ENCODE measurements around the gene SP140.
A peak's percentile ranks its signal among the peaks of the same experiment; 100 is the strongest.

SP140 gene

DNA sequence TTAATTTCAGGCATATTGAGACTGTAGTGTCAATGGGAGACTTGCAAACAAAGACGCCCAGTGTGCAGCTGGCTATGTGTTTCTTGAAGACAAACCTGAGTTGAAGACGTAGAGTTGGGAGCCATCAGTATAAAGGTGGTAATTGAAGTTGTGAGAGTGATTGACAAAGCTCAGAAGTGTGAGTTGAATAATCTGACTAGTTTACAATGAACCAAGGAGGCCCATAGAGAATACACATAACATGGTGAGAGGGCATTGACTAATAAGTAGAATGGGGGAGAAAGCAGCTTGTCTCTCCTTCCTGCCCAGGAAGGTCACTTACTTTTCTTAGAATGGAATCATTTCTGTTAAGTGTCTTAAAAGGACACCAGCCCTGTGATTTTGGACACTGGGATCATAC lies 19.8 kb upstream of the SP140 start:
- Histone ChIP-seq H3K9ac (ENCODE audit: low read length in 5 of 5) (no peak overlapping the region), H3K27ac (ENCODE audit: low read depth, low read length) (no peak overlapping the region), H3K4me3 (ENCODE audit: low read depth in 1 of 5, low read length in 5 of 5) (no peak overlapping the region), H3K36me3 (ENCODE audit: control insufficient read depth in 5 of 5, insufficient read depth in 5 of 5, low read length in 5 of 5) (peaks cover 55 to 83% (median 74%) of the 10 kb centered on the region in 5 donors), H3K4me1 (ENCODE audit: control insufficient read depth in 5 of 5, insufficient read depth in 5 of 5, low read length in 5 of 5) (no peaks in the 10 kb centered on the region), H3K27me3 (ENCODE audit: control insufficient read depth in 5 of 5, insufficient read depth in 4 of 5, low read length in 5 of 5) (no peaks in the 10 kb centered on the region), H3K9me3 (ENCODE audit: control insufficient read depth in 5 of 5, low read length in 5 of 5) (no peaks in the 10 kb centered on the region)

DNA sequence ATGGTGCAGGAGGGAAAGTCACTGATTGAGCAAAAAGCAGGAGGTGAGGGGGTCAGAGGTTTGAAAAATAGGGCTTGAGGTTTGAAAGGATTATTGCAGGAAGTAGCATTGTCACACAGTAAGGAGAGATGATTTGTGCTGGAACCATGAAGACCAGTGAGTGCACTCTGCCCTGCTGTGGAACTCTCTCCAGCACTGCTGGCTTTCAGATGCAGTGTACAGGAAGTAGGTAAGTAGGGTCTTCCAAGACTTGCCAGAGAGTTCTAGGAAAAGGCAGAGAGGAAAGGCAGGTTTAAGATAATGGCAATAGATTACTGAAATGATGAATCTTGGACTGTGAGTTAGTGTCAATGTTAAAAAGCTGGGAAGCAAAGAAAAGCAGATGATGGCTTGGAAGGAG lies 17.0 kb upstream of the SP140 start:
- Histone ChIP-seq H3K36me3 (ENCODE audit: control insufficient read depth in 5 of 5, insufficient read depth in 5 of 5, low read length in 5 of 5) (peaks cover 58 to 91% (median 83%) of the 10 kb centered on the region in 5 donors), H3K4me1 (ENCODE audit: control insufficient read depth in 5 of 5, insufficient read depth in 5 of 5, low read length in 5 of 5) (no peaks in the 10 kb centered on the region), H3K9me3 (ENCODE audit: control insufficient read depth in 5 of 5, low read length in 5 of 5) (no peaks in the 10 kb centered on the region), H3K9ac (ENCODE audit: low read length in 5 of 5) (no peak overlapping the region), H3K4me3 (ENCODE audit: low read depth in 1 of 5, low read length in 5 of 5) (no peak overlapping the region), H3K27ac (ENCODE audit: low read depth, low read length) (no peak overlapping the region), H3K27me3 (ENCODE audit: control insufficient read depth in 5 of 5, insufficient read depth in 4 of 5, low read length in 5 of 5) (no peaks in the 10 kb centered on the region)

DNA sequence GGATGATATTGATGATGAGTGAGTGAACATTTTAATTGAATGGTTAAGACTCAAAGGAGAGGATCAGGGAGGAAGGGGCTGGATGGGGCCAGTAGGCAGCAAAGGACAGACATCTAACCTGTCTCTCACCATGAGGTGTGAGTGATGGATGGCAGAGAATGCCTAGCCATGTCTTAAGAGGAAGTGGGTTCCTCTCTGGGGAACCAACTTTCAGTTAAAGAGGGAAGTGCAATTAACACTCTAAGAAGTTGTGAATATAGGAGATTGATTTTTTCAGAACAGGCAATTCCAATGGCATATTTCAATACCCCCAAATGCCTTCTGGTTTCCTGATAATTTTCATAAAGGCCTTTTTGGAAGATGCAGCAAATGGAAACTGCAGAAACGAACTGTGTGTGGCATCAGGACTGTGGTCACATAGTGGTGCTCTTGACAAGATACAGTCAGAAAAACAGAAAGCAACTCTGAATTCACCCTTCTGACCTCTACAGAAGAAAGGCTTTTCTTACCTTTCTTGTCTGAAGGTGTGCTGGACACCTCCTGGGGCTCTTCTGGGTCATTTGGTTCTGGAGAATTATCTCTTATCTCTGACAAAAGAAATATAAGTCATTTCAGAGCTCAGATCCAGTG lies 16.0 kb upstream of the SP140 start:
- Histone ChIP-seq H3K4me1 (ENCODE audit: control insufficient read depth in 5 of 5, insufficient read depth in 5 of 5, low read length in 5 of 5) (no peaks in the 10 kb centered on the region), H3K9me3 (ENCODE audit: control insufficient read depth in 5 of 5, low read length in 5 of 5) (no peaks in the 10 kb centered on the region), H3K4me3 (ENCODE audit: low read depth in 1 of 5, low read length in 5 of 5) (no peak overlapping the region), H3K27ac (ENCODE audit: low read depth, low read length) (no peak overlapping the region), H3K27me3 (ENCODE audit: control insufficient read depth in 5 of 5, insufficient read depth in 4 of 5, low read length in 5 of 5) (no peaks in the 10 kb centered on the region), H3K36me3 (ENCODE audit: control insufficient read depth in 5 of 5, insufficient read depth in 5 of 5, low read length in 5 of 5) (peaks cover 66 to 94% (median 92%) of the 10 kb centered on the region in 5 donors), H3K9ac (ENCODE audit: low read length in 5 of 5) (no peak overlapping the region)

DNA sequence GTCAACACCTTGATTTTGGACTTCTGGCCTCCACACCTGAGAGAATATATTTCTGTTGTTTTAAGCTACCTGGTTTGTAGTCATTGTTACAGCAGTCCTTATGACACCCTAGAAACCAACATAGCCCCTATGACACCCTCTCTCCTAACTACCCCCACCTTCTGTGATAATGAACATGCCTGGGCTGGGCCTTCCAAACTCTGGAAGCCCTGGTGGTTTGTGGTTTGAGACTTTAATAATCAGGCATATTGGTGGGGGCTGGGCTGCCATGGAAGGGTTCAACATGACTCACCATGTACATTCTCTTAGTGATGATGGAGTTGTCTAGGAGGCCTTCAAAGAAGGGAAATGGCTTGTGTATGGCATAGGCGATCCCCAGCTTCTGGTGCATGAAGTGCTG lies 9.0 kb upstream of the SP140 start:
- no peak overlapping the region for H3K27ac ChIP-seq (ENCODE audit: low read depth, low read length)
- no peak overlapping the region for H3K4me3 ChIP-seq (ENCODE audit: low read depth in 1 of 5, low read length in 5 of 5)
- H3K4me1 ChIP-seq (ENCODE audit: control insufficient read depth in 5 of 5, insufficient read depth in 5 of 5, low read length in 5 of 5), result peaks cover 0 to 31% (median 23%) of the 10 kb centered on the region in 5 donors
- no peaks in the 10 kb centered on the region for H3K9me3 ChIP-seq (ENCODE audit: control insufficient read depth in 5 of 5, low read length in 5 of 5)
- H3K9ac ChIP-seq (ENCODE audit: low read length in 5 of 5), result no peak overlapping the region
- peaks cover 26 to 51% (median 46%) of the 10 kb centered on the region in 5 donors for H3K36me3 ChIP-seq (ENCODE audit: control insufficient read depth in 5 of 5, insufficient read depth in 5 of 5, low read length in 5 of 5)
- H3K27me3 ChIP-seq (ENCODE audit: control insufficient read depth in 5 of 5, insufficient read depth in 4 of 5, low read length in 5 of 5), result no peaks in the 10 kb centered on the region

DNA sequence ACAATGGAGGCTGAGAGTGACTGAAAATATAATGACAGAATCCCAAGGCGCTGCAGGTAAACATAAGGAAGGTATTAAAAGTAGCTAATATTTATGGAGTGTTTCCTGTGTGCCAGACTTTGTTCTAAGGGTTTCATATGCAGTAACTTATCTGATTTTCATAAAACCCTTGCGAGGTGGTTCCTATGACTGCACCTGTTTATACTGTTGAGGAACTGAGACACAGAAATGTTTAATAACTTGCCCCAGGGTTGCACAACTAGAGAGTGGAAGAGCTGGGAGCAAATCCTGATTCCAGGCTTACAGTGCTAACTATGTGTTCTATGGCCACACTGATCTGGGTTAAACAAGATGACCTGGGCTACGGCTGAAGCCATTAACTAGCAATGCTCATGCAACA lies 8.1 kb upstream of the SP140 start:
- H3K9ac ChIP-seq (ENCODE audit: low read length in 5 of 5), result no peak overlapping the region
- no peak overlapping the region for H3K4me3 ChIP-seq (ENCODE audit: low read depth in 1 of 5, low read length in 5 of 5)
- no peak overlapping the region for H3K27ac ChIP-seq (ENCODE audit: low read depth, low read length)
- no peaks in the 10 kb centered on the region for H3K9me3 ChIP-seq (ENCODE audit: control insufficient read depth in 5 of 5, low read length in 5 of 5)
- H3K4me1 ChIP-seq (ENCODE audit: control insufficient read depth in 5 of 5, insufficient read depth in 5 of 5, low read length in 5 of 5), result peaks cover 0 to 31% (median 23%) of the 10 kb centered on the region in 5 donors
- peaks cover 18 to 41% (median 37%) of the 10 kb centered on the region in 5 donors for H3K36me3 ChIP-seq (ENCODE audit: control insufficient read depth in 5 of 5, insufficient read depth in 5 of 5, low read length in 5 of 5)
- H3K27me3 ChIP-seq (ENCODE audit: control insufficient read depth in 5 of 5, insufficient read depth in 4 of 5, low read length in 5 of 5), result no peaks in the 10 kb centered on the region

DNA sequence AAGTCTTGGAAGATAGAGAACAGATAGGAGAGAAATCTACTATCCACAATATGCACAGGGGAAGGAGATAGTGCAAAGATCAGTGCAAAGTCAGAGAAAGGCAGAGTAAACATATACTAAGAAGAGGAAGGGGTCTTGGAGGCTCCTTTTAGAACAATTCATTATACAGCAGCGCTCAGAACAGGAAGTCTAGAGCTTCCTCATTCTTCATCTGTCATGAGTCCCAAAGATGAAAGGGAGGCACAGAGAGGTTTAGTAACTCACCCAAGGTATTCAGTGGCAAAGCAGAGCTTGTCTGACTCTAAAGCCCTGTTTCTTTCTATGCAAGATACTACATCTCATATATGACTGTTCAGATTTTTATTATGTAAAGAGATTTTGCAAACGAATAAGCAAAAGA lies 7.1 kb upstream of the SP140 start:
- Histone ChIP-seq H3K9ac (ENCODE audit: low read length in 5 of 5) (no peak overlapping the region), H3K4me1 (ENCODE audit: control insufficient read depth in 5 of 5, insufficient read depth in 5 of 5, low read length in 5 of 5) (peaks cover 0 to 31% (median 23%) of the 10 kb centered on the region in 5 donors), H3K36me3 (ENCODE audit: control insufficient read depth in 5 of 5, insufficient read depth in 5 of 5, low read length in 5 of 5) (peaks cover 18 to 31% (median 28%) of the 10 kb centered on the region in 5 donors), H3K27ac (ENCODE audit: low read depth, low read length) (no peak overlapping the region), H3K4me3 (ENCODE audit: low read depth in 1 of 5, low read length in 5 of 5) (peak overlapping the region in 4 of 5 donors; percentile 13 to 96 (median 64)), H3K27me3 (ENCODE audit: control insufficient read depth in 5 of 5, insufficient read depth in 4 of 5, low read length in 5 of 5) (no peaks in the 10 kb centered on the region), H3K9me3 (ENCODE audit: control insufficient read depth in 5 of 5, low read length in 5 of 5) (no peaks in the 10 kb centered on the region)

DNA sequence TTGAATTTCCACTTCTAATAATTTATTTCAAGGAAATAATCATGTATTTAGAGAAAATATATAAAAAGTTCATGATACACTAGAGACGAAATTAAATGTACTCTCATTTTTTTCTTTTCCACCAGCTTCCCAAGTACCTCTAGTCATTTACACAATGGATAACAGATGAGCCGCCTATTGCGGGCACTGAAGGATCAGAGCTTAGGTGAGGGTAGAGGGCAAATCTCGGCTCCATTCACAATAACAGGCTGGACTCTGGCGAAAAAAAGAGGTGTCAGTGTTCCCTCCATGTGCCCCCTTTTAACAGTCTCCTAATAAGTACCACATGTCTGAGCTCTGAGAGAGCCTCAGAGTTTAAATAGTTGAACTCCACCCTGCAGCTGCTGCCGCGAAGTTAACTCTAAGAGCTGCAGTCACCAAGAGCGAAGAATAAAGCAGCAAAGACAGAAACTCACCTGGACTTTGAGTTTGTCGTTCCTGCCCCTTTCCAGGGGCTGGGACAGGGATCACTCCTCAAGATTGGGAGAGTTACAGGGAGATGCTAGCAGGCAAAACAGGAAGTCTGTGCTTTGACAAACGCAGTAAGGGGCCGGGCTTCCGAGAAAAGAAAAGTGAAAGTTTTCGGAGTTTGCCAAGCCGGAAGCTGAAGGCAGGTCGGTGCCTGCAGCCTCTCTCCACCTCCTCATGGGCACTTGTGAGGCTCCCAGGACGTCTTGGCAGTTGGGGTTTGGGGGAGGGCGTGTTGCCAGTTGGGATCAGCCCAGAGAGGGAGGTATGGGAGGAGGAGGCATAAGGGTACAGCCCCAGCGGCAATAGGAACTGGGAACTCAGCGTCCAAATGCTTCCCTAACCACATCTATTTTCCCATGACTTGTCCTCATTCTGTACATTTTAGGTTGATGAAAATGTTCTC lies 5.9 kb upstream of the SP140 start, which contains the start of gene SP110:
SP110 (minus strand) TSS at position 566 of the 913 bp plus-strand sequence. CDS start 3,057 bp downstream, outside the sequence.
- Histone ChIP-seq H3K9ac (ENCODE audit: low read length in 5 of 5) (peak within 1 kb of the TSS; percentile 36 to 85 (median 80)), H3K27me3 (ENCODE audit: control insufficient read depth in 5 of 5, insufficient read depth in 4 of 5, low read length in 5 of 5) (no peaks in the 10 kb centered on the region), H3K4me3 (ENCODE audit: low read depth in 1 of 5, low read length in 5 of 5) (peak within 1 kb of the TSS; percentile 77 to 100 (median 96)), H3K36me3 (ENCODE audit: control insufficient read depth in 5 of 5, insufficient read depth in 5 of 5, low read length in 5 of 5) (peaks cover 9 to 19% (median 16%) of the 10 kb centered on the region in 5 donors), H3K9me3 (ENCODE audit: control insufficient read depth in 5 of 5, low read length in 5 of 5) (no peaks in the 10 kb centered on the region), H3K27ac (ENCODE audit: low read depth, low read length) (peak within 1 kb of the TSS; percentile 79), H3K4me1 (ENCODE audit: control insufficient read depth in 5 of 5, insufficient read depth in 5 of 5, low read length in 5 of 5) (peaks cover 0 to 31% (median 23%) of the 10 kb centered on the region in 5 donors)

DNA sequence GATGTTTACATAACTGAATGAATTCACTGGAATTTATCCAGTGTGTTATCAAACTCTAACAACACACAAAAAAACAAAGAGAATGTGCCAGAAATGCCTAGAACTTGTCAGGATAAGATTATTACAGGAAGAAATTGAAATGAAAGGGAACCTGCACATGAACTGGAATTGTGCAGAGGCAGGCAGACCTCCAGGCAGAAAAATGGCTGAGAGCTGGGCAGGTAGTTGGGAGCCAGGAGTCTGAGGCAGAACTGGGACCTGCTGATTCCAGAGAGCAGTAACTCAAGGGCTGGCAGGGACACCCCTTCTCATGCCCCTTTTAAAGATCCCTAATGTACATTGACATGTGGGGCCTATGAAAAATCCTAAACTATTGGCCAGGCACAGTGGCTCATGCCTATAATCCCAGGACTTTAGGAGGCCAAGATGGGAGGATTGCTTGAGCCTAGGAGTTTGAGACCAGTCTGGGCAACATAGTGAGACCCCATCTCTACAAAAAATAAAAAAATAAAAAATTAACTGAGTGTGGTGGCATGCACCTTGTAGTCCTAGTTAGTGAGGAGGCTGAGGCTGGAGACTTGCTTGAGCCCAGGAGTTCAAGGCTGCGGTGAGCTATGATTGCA lies 5.1 kb upstream of the SP140 start:
- Histone ChIP-seq H3K9ac (ENCODE audit: low read length in 5 of 5) (peak overlapping the region; percentile 36 to 85 (median 80)), H3K27ac (ENCODE audit: low read depth, low read length) (peak overlapping the region; percentile 79), H3K4me1 (ENCODE audit: control insufficient read depth in 5 of 5, insufficient read depth in 5 of 5, low read length in 5 of 5) (peaks cover 0 to 31% (median 23%) of the 10 kb centered on the region in 5 donors), H3K9me3 (ENCODE audit: control insufficient read depth in 5 of 5, low read length in 5 of 5) (no peaks in the 10 kb centered on the region), H3K27me3 (ENCODE audit: control insufficient read depth in 5 of 5, insufficient read depth in 4 of 5, low read length in 5 of 5) (no peaks in the 10 kb centered on the region), H3K4me3 (ENCODE audit: low read depth in 1 of 5, low read length in 5 of 5) (peak overlapping the region; percentile 77 to 100 (median 96)), H3K36me3 (ENCODE audit: control insufficient read depth in 5 of 5, insufficient read depth in 5 of 5, low read length in 5 of 5) (peaks cover 4 to 13% (median 11%) of the 10 kb centered on the region in 5 donors)

DNA sequence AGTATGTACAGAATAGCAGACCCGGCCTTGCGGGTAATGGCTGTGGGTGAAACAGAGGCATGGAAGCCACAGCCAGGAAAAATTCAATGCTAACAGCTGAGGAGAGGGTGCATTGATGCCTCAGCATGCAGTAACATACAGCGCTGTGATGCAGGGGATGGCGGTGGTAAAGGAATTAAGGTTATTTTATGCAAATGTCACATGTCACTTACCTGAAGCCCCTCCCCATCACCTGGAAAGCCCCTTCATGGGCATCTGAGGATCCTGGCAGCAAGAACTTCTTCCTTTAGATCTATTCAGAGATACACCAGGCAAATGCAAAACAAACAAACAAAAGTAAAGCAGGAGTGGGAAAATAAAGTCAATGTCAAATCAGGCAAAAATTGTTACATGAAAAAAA lies 4.0 kb upstream of the SP140 start:
- Histone ChIP-seq H3K4me3 (ENCODE audit: low read depth in 1 of 5, low read length in 5 of 5) (no peak overlapping the region), H3K36me3 (ENCODE audit: control insufficient read depth in 5 of 5, insufficient read depth in 5 of 5, low read length in 5 of 5) (peaks cover 0 to 3% (median 3%) of the 10 kb centered on the region in 5 donors), H3K27ac (ENCODE audit: low read depth, low read length) (no peak overlapping the region), H3K9ac (ENCODE audit: low read length in 5 of 5) (no peak overlapping the region), H3K4me1 (ENCODE audit: control insufficient read depth in 5 of 5, insufficient read depth in 5 of 5, low read length in 5 of 5) (peaks cover 0 to 31% (median 23%) of the 10 kb centered on the region in 5 donors), H3K9me3 (ENCODE audit: control insufficient read depth in 5 of 5, low read length in 5 of 5) (no peaks in the 10 kb centered on the region), H3K27me3 (ENCODE audit: control insufficient read depth in 5 of 5, insufficient read depth in 4 of 5, low read length in 5 of 5) (no peaks in the 10 kb centered on the region)

Data from subcutaneous abdominal adipose tissue (tissue), 5 donors.